Measurements from ENCODE around the gene BMP8B.
A peak's percentile ranks its signal among the peaks of the same experiment; 100 is the strongest.
"Not testable (repeated sequence)": the region's sequence is repeated elsewhere in the genome, so short reads cannot be mapped to it uniquely, and the experiment has no call there.

The BMP8B gene

GRCh38 chr1:39816415-39817090 lies 27.9 kb upstream of the BMP8B start:
- no peaks in the 10 kb centered on the region for H3K36me3 ChIP-seq (ENCODE audit: control insufficient read depth in 1 of 2, insufficient read depth in 2 of 2, low read length in 2 of 2)
- H3K9ac ChIP-seq (ENCODE audit: low read depth in 1 of 2, low read length in 2 of 2) = peak overlapping the region in 1 of 2 donors; percentile 47
- H3K4me1 ChIP-seq (ENCODE audit: control insufficient read depth in 1 of 2, insufficient read depth in 2 of 2, low read length in 2 of 2) = peaks cover 32% of the 10 kb centered on the region in 2 donors
- H3K4me3 ChIP-seq (ENCODE audit: low read depth in 1 of 2, low read length in 2 of 2) = no peak overlapping the region
- no peak overlapping the region for H3K27ac ChIP-seq (ENCODE audit: low read depth, low read length)
- no peaks in the 10 kb centered on the region for H3K9me3 ChIP-seq (ENCODE audit: control insufficient read depth in 1 of 2, low read length in 2 of 2)
- H3K27me3 ChIP-seq (ENCODE audit: control insufficient read depth in 1 of 2, insufficient read depth in 2 of 2, low read length in 2 of 2) = no peaks in the 10 kb centered on the region

- no peaks in the 10 kb centered on the region for H3K36me3 ChIP-seq (ENCODE audit: control insufficient read depth in 1 of 2, insufficient read depth in 2 of 2, low read length in 2 of 2)
- no peak overlapping the region for H3K4me3 ChIP-seq (ENCODE audit: low read depth in 1 of 2, low read length in 2 of 2)
- H3K4me1 ChIP-seq (ENCODE audit: control insufficient read depth in 1 of 2, insufficient read depth in 2 of 2, low read length in 2 of 2) = peaks cover 6 to 10% of the 10 kb centered on the region in 2 donors
- no peak overlapping the region for H3K9ac ChIP-seq (ENCODE audit: low read depth in 1 of 2, low read length in 2 of 2)
- H3K27ac ChIP-seq (ENCODE audit: low read depth, low read length) = no peak overlapping the region
- H3K9me3 ChIP-seq (ENCODE audit: control insufficient read depth in 1 of 2, low read length in 2 of 2) = no peaks in the 10 kb centered on the region
- no peaks in the 10 kb centered on the region for H3K27me3 ChIP-seq (ENCODE audit: control insufficient read depth in 1 of 2, insufficient read depth in 2 of 2, low read length in 2 of 2)
Observed at GRCh38 chr1:39812913-39813312, 24.2 kb upstream of the BMP8B start.

GRCh38 chr1:39808784-39809517 lies 20.3 kb upstream of the BMP8B start:
- no peaks in the 10 kb centered on the region for H3K36me3 ChIP-seq (ENCODE audit: control insufficient read depth in 1 of 2, insufficient read depth in 2 of 2, low read length in 2 of 2)
- H3K4me1 ChIP-seq (ENCODE audit: control insufficient read depth in 1 of 2, insufficient read depth in 2 of 2, low read length in 2 of 2) = no peaks in the 10 kb centered on the region
- no peak overlapping the region for H3K9ac ChIP-seq (ENCODE audit: low read depth in 1 of 2, low read length in 2 of 2)
- no peak overlapping the region for H3K4me3 ChIP-seq (ENCODE audit: low read depth in 1 of 2, low read length in 2 of 2)
- H3K27ac ChIP-seq (ENCODE audit: low read depth, low read length) = no peak overlapping the region
- no peaks in the 10 kb centered on the region for H3K9me3 ChIP-seq (ENCODE audit: control insufficient read depth in 1 of 2, low read length in 2 of 2)
- H3K27me3 ChIP-seq (ENCODE audit: control insufficient read depth in 1 of 2, insufficient read depth in 2 of 2, low read length in 2 of 2) = no peaks in the 10 kb centered on the region

GRCh38 chr1:39805385-39805784 lies 16.7 kb upstream of the BMP8B start:
- no peak overlapping the region for H3K27ac ChIP-seq (ENCODE audit: low read depth, low read length)
- no peak overlapping the region for H3K9ac ChIP-seq (ENCODE audit: low read depth in 1 of 2, low read length in 2 of 2)
- no peak overlapping the region for H3K4me3 ChIP-seq (ENCODE audit: low read depth in 1 of 2, low read length in 2 of 2)
- H3K27me3 ChIP-seq (ENCODE audit: control insufficient read depth in 1 of 2, insufficient read depth in 2 of 2, low read length in 2 of 2) = no peaks in the 10 kb centered on the region
- H3K4me1 ChIP-seq (ENCODE audit: control insufficient read depth in 1 of 2, insufficient read depth in 2 of 2, low read length in 2 of 2) = no peaks in the 10 kb centered on the region
- no peaks in the 10 kb centered on the region for H3K9me3 ChIP-seq (ENCODE audit: control insufficient read depth in 1 of 2, low read length in 2 of 2)
- no peaks in the 10 kb centered on the region for H3K36me3 ChIP-seq (ENCODE audit: control insufficient read depth in 1 of 2, insufficient read depth in 2 of 2, low read length in 2 of 2)

- Histone ChIP-seq H3K9me3 (ENCODE audit: control insufficient read depth in 1 of 2, low read length in 2 of 2) (no peaks in the 10 kb centered on the region), H3K4me1 (ENCODE audit: control insufficient read depth in 1 of 2, insufficient read depth in 2 of 2, low read length in 2 of 2) (peaks cover 4 to 6% of the 10 kb centered on the region in 2 donors), H3K9ac (ENCODE audit: low read depth in 1 of 2, low read length in 2 of 2) (no peak overlapping the region), H3K36me3 (ENCODE audit: control insufficient read depth in 1 of 2, insufficient read depth in 2 of 2, low read length in 2 of 2) (no peaks in the 10 kb centered on the region), H3K27me3 (ENCODE audit: control insufficient read depth in 1 of 2, insufficient read depth in 2 of 2, low read length in 2 of 2) (no peaks in the 10 kb centered on the region), H3K4me3 (ENCODE audit: low read depth in 1 of 2, low read length in 2 of 2) (no peak overlapping the region), H3K27ac (ENCODE audit: low read depth, low read length) (no peak overlapping the region)
Observed at GRCh38 chr1:39802496-39803260, 14.0 kb upstream of the BMP8B start.

GRCh38 chr1:39800471-39800835 lies 11.8 kb upstream of the BMP8B start:
- peaks cover 4 to 6% of the 10 kb centered on the region in 2 donors for H3K4me1 ChIP-seq (ENCODE audit: control insufficient read depth in 1 of 2, insufficient read depth in 2 of 2, low read length in 2 of 2)
- no peak overlapping the region for H3K4me3 ChIP-seq (ENCODE audit: low read depth in 1 of 2, low read length in 2 of 2)
- no peaks in the 10 kb centered on the region for H3K27me3 ChIP-seq (ENCODE audit: control insufficient read depth in 1 of 2, insufficient read depth in 2 of 2, low read length in 2 of 2)
- H3K9ac ChIP-seq (ENCODE audit: low read depth in 1 of 2, low read length in 2 of 2) = no peak overlapping the region
- H3K9me3 ChIP-seq (ENCODE audit: control insufficient read depth in 1 of 2, low read length in 2 of 2) = no peaks in the 10 kb centered on the region
- H3K27ac ChIP-seq (ENCODE audit: low read depth, low read length) = no peak overlapping the region
- no peaks in the 10 kb centered on the region for H3K36me3 ChIP-seq (ENCODE audit: control insufficient read depth in 1 of 2, insufficient read depth in 2 of 2, low read length in 2 of 2)

- no peaks in the 10 kb centered on the region for H3K36me3 ChIP-seq (ENCODE audit: control insufficient read depth in 1 of 2, insufficient read depth in 2 of 2, low read length in 2 of 2)
- H3K9ac ChIP-seq (ENCODE audit: low read depth in 1 of 2, low read length in 2 of 2) = no peak overlapping the region
- no peak overlapping the region for H3K27ac ChIP-seq (ENCODE audit: low read depth, low read length)
- H3K4me1 ChIP-seq (ENCODE audit: control insufficient read depth in 1 of 2, insufficient read depth in 2 of 2, low read length in 2 of 2) = peaks cover 4 to 6% of the 10 kb centered on the region in 2 donors
- no peaks in the 10 kb centered on the region for H3K27me3 ChIP-seq (ENCODE audit: control insufficient read depth in 1 of 2, insufficient read depth in 2 of 2, low read length in 2 of 2)
- peak overlapping the region in 1 of 2 donors; percentile 45 for H3K4me3 ChIP-seq (ENCODE audit: low read depth in 1 of 2, low read length in 2 of 2)
- no peaks in the 10 kb centered on the region for H3K9me3 ChIP-seq (ENCODE audit: control insufficient read depth in 1 of 2, low read length in 2 of 2)
Observed at GRCh38 chr1:39799770-39800470, 11.3 kb upstream of the BMP8B start.

GRCh38 chr1:39798859-39799769 lies 10.4 kb upstream of the BMP8B start:
- H3K27me3 ChIP-seq (ENCODE audit: control insufficient read depth in 1 of 2, insufficient read depth in 2 of 2, low read length in 2 of 2); H3K4me1 ChIP-seq (ENCODE audit: control insufficient read depth in 1 of 2, insufficient read depth in 2 of 2, low read length in 2 of 2); H3K36me3 ChIP-seq (ENCODE audit: control insufficient read depth in 1 of 2, insufficient read depth in 2 of 2, low read length in 2 of 2); H3K9me3 ChIP-seq (ENCODE audit: control insufficient read depth in 1 of 2, low read length in 2 of 2); H3K27ac ChIP-seq (ENCODE audit: low read depth, low read length): not testable (repeated sequence)
- Histone ChIP-seq H3K4me3 (ENCODE audit: low read depth in 1 of 2, low read length in 2 of 2) (peak overlapping the region in 1 of 2 donors; percentile 45), H3K9ac (ENCODE audit: low read depth in 1 of 2, low read length in 2 of 2) (peak overlapping the region in 1 of 2 donors; percentile 25)

- H3K4me1 ChIP-seq (ENCODE audit: control insufficient read depth in 1 of 2, insufficient read depth in 2 of 2, low read length in 2 of 2) = peaks cover 4 to 6% of the 10 kb centered on the region in 2 donors
- H3K9ac ChIP-seq (ENCODE audit: low read depth in 1 of 2, low read length in 2 of 2) = no peak overlapping the region
- no peaks in the 10 kb centered on the region for H3K36me3 ChIP-seq (ENCODE audit: control insufficient read depth in 1 of 2, insufficient read depth in 2 of 2, low read length in 2 of 2)
- H3K9me3 ChIP-seq (ENCODE audit: control insufficient read depth in 1 of 2, low read length in 2 of 2) = no peaks in the 10 kb centered on the region
- no peaks in the 10 kb centered on the region for H3K27me3 ChIP-seq (ENCODE audit: control insufficient read depth in 1 of 2, insufficient read depth in 2 of 2, low read length in 2 of 2)
- H3K27ac ChIP-seq (ENCODE audit: low read depth, low read length) = no peak overlapping the region
- H3K4me3 ChIP-seq (ENCODE audit: low read depth in 1 of 2, low read length in 2 of 2) = no peak overlapping the region
Observed at GRCh38 chr1:39795651-39796050, 7.0 kb upstream of the BMP8B start.
